ENCODE measurements around the gene MEIS1. TPM values are rescaled to one million over a fixed set of nuclear protein-coding genes. Genes with fewer than 3 reads are reported as not detected.

MEIS1 gene
- total RNA-seq, 1 experiment from 2014 or later, result 4.1 TPM

GRCh38 chr2:66423391-66424124, 11.4 kb upstream of the MEIS1 start:
- Histone ChIP-seq H2AFZ (ENCODE audit: low read length) (no peak overlapping the region), H3K4me3 (ENCODE audit: low read length) (no peak overlapping the region), H3K36me3 (ENCODE audit: low read depth, low read length) (no peaks in the 10 kb centered on the region), H4K20me1 (ENCODE audit: low read length) (no peaks in the 10 kb centered on the region), H3K9me2 (replicated peaks; ENCODE audit: low read length) (no peaks in the 10 kb centered on the region), H3K4me2 (ENCODE audit: low read length) (no peak overlapping the region), H3K9me3 (ENCODE audit: low read length) (no peaks in the 10 kb centered on the region), H3K9ac (ENCODE audit: low read length) (no peak overlapping the region), H3K79me2 (ENCODE audit: low read length) (no peaks in the 10 kb centered on the region), H3K27me3 (ENCODE audit: low read length) (peaks cover 78% of the 10 kb centered on the region), H3K27ac (ENCODE audit: low read length) (no peak overlapping the region), H3F3A (ENCODE audit: low read length, unreplicated experiment) (no peaks in the 10 kb centered on the region), H3K4me1 (ENCODE audit: insufficient read depth, low read length) (peaks cover 3% of the 10 kb centered on the region; the same call in 1 of the 2 replicates)
- TF ChIP-seq EZH2phosphoT487 (IDR thresholded peaks at IDR 0.05; ENCODE audit: borderline replicate concordance, low read length) (no peak), CTCF (conservative IDR thresholded peaks at IDR 0.05; ENCODE audit: low read depth, low read length) (no peak), EZH2 (IDR thresholded peaks at IDR 0.05; ENCODE audit: low read length, unreplicated experiment) (no peak)
- POLR2A ChIA-PET (ENCODE audit: unreplicated experiment), result no interaction called here
- CTCF ChIA-PET, result no interaction called here
- DNase-seq, result no peak
- intact Hi-C loops (cut with micrococcal nuclease), result no loop called here
- ATAC-seq, result no peak
- BruUV-seq (replicated peaks), result no TSS peak

- DNase-seq (no peak), ATAC-seq (no peak)
- ChIA-PET CTCF (no interaction called here), POLR2A (ENCODE audit: unreplicated experiment) (no interaction called here)
- Histone ChIP-seq H4K20me1 (ENCODE audit: low read length) (no peaks in the 10 kb centered on the region), H3K4me3 (ENCODE audit: low read length) (no peak overlapping the region), H3K36me3 (ENCODE audit: low read depth, low read length) (no peaks in the 10 kb centered on the region), H3K79me2 (ENCODE audit: low read length) (no peaks in the 10 kb centered on the region), H3F3A (ENCODE audit: low read length, unreplicated experiment) (no peaks in the 10 kb centered on the region), H3K9me3 (ENCODE audit: low read length) (no peaks in the 10 kb centered on the region), H3K9me2 (replicated peaks; ENCODE audit: low read length) (no peaks in the 10 kb centered on the region), H3K27ac (ENCODE audit: low read length) (no peak overlapping the region), H2AFZ (ENCODE audit: low read length) (no peak overlapping the region), H3K9ac (ENCODE audit: low read length) (no peak overlapping the region), H3K4me2 (ENCODE audit: low read length) (no peak overlapping the region), H3K27me3 (ENCODE audit: low read length) (peaks cover 49% of the 10 kb centered on the region), H3K4me1 (ENCODE audit: insufficient read depth, low read length) (peaks cover 3% of the 10 kb centered on the region; the same call in 1 of the 2 replicates)
- TF ChIP-seq EZH2phosphoT487 (IDR thresholded peaks at IDR 0.05; ENCODE audit: borderline replicate concordance, low read length) (no peak), CTCF (conservative IDR thresholded peaks at IDR 0.05; ENCODE audit: low read depth, low read length) (no peak), EZH2 (IDR thresholded peaks at IDR 0.05; ENCODE audit: low read length, unreplicated experiment) (no peak)
- BruUV-seq (replicated peaks), result no TSS peak
- intact Hi-C loops (cut with micrococcal nuclease), result loop anchor here (2.0 to 5.0 kb wide), 3 partner anchors 704 to 896 kb away; no protein-coding TSS in a partner anchor
Measured at GRCh38 chr2:66426244-66427111, 8.4 kb upstream of the MEIS1 start.
